GM12878 (cell line): ENCODE data around the gene CTSA. TPM values are rescaled to one million over a fixed set of nuclear protein-coding genes. Genes with fewer than 3 reads are reported as not detected.

Experiments
- ATAC-seq: fragments of 200-7000 bp; cut with Tn5 transposase; 3 replicates; pipeline ENCODE4 v1.9.1; 2020; ENCODE audit warnings: mild to moderate bottlenecking, moderate library complexity
- BruUV-seq: library from RNA; stranded (reverse); fragments of 400-500 nt; replicated peaks from 2 replicates; lab custom pipeline; 2021; lab: Mats Ljungman, UMichigan
- CTCF ChIA-PET: fragments of 300-600 bp; sonication (Branson Sonifier 250); formaldehyde crosslinking; extraction: SDS; loops from one replicate; lab custom pipeline; 2021; ENCODE audit warnings: inconsistent platforms; lab: Yijun Ruan, JAX
- POLR2A ChIA-PET: fragments of 350-600 bp; formaldehyde crosslinking; extraction: SDS; loops from one replicate; lab custom pipeline; 2021; ENCODE audit warnings: inconsistent platforms; lab: Charles Lee
- RAD21 ChIA-PET: fragments of 300-600 bp; sonication (Branson Sonifier 250); formaldehyde crosslinking; loops from one replicate; lab custom pipeline; 2023; ENCODE audit warnings: antibody characterized with exemption; ENCODE audit not compliant: unreplicated experiment; lab: Charles Lee
- SMC1A ChIA-PET: fragments of 300-600 bp; sonication (Branson Sonifier 250); formaldehyde crosslinking; loops from one replicate; lab custom pipeline; 2023; ENCODE audit not compliant: unreplicated experiment, uncharacterized antibody; lab: Charles Lee
- DNase-seq: peaks from one replicate; pipeline ENCODE4 v3.0.0-alpha.2; 2011; ENCODE audit warnings: low read depth, low spot score
- FAIRE-seq: peaks from 3 replicates; lab custom pipeline; 2011; peaks lifted over from hg19 to GRCh38; lab: Jason Lieb, UNC
- H2AFZ ChIP-seq: 2 replicates; pipeline ENCODE4 v1.6.0; 2011; ENCODE audit warnings: low read depth, low read length, control low read depth; ENCODE audit not compliant: control insufficient read depth
- H3K27ac ChIP-seq: 2 replicates; pipeline ENCODE4 v1.5.1; 2011; ENCODE audit warnings: control low read depth; ENCODE audit not compliant: control insufficient read depth, insufficient read depth
- H3K27me3 ChIP-seq, 2 experiments: replicated peaks in 1 of 2; 2 replicates each; pipeline versions ENCODE4 v1.6.0 to v1.6.1; 2011; ENCODE audit warnings: low read length in 1 of 2; ENCODE audit not compliant: control insufficient read depth in 2 of 2, insufficient read depth in 2 of 2
- H3K36me3 ChIP-seq, 2 experiments: 2 replicates each; pipeline ENCODE4 v1.5.1; 2011; ENCODE audit warnings: low read length in 1 of 2; ENCODE audit not compliant: control insufficient read depth in 2 of 2, insufficient read depth in 2 of 2
- H3K4me1 ChIP-seq: 2 replicates; pipeline ENCODE4 v1.6.1; 2011; ENCODE audit warnings: mild to moderate bottlenecking, low read length, moderate library complexity, mixed read lengths; ENCODE audit not compliant: control insufficient read depth, insufficient read depth
- H3K4me2 ChIP-seq: 2 replicates; pipeline ENCODE4 v1.6.0; 2011; ENCODE audit warnings: control low read depth; ENCODE audit not compliant: control insufficient read depth, insufficient read depth
- H3K4me3 ChIP-seq: fragments of 200-600 bp; sonication (generic); 2 replicates; pipeline ENCODE4 v1.5.1; 2016
- H3K79me2 ChIP-seq: 2 replicates; pipeline ENCODE4 v1.6.0; 2011; ENCODE audit warnings: low read length; ENCODE audit not compliant: control insufficient read depth, insufficient read depth
- H3K9ac ChIP-seq: 2 replicates; pipeline ENCODE4 v1.8.0; 2011; ENCODE audit warnings: low read length, control low read depth, mixed read lengths; ENCODE audit not compliant: control insufficient read depth, insufficient read depth
- H3K9me3 ChIP-seq: replicated peaks from 3 replicates; pipeline ENCODE4 v1.5.1; 2011; ENCODE audit warnings: mild to moderate bottlenecking, low read length; ENCODE audit not compliant: control insufficient read depth, insufficient read depth
- H4K20me1 ChIP-seq: 2 replicates; pipeline ENCODE4 v1.6.0; 2011; ENCODE audit not compliant: control insufficient read depth, insufficient read depth
- BMI1 ChIP-seq: fragments of 450-650 bp; IDR thresholded peaks from 2 replicates; pipeline ENCODE4 v1.6.1; 2016; ENCODE audit warnings: mild to moderate bottlenecking, moderate library complexity, borderline replicate concordance
- CEBPB ChIP-seq, 2 experiments: fragments of 150-350 bp in 1 of 2; IDR thresholded peaks; 2 replicates each; pipeline ENCODE4 v1.6.1; 2012 to 2014; ENCODE audit warnings: low read depth in 2 of 2, low read length in 2 of 2, borderline replicate concordance in 1 of 2, inconsistent platforms in 1 of 2
- E2F8 ChIP-seq: fragments of 450-650 bp; IDR thresholded peaks from 2 replicates; pipeline ENCODE4 v1.6.1; 2018; ENCODE audit warnings: mild to moderate bottlenecking, low read depth, moderate library complexity; ENCODE audit not compliant: partially characterized antibody
- IKZF2 ChIP-seq, 2 experiments: fragments of 450-650 bp; IDR thresholded peaks; 2 replicates each; pipeline ENCODE4 v1.6.1; 2017; ENCODE audit warnings: mild to moderate bottlenecking in 2 of 2, moderate library complexity in 2 of 2
- JUNB ChIP-seq: IDR thresholded peaks from 2 replicates; pipeline ENCODE4 v1.6.1; 2016; ENCODE audit warnings: antibody characterized with exemption, mild to moderate bottlenecking
- JUND ChIP-seq: IDR thresholded peaks from 2 replicates; pipeline ENCODE4 v1.6.1; 2012; ENCODE audit warnings: low read depth, mild to moderate bottlenecking, low read length, improper control_type of control experiment, moderate library complexity
- NR2F1 ChIP-seq: fragments of 450-650 bp; conservative IDR thresholded peaks from 2 replicates; pipeline ENCODE4 v1.6.1; 2017; ENCODE audit warnings: mild to moderate bottlenecking
- POLR2A ChIP-seq: IDR thresholded peaks from 2 replicates; pipeline ENCODE4 v1.6.1; 2011; ENCODE audit warnings: low read depth, mild to moderate bottlenecking, low read length
- RAD21 ChIP-seq: IDR thresholded peaks from 2 replicates; pipeline ENCODE4 v1.6.1; 2011; ENCODE audit warnings: mild to moderate bottlenecking, low read depth, low read length, moderate library complexity; ENCODE audit not compliant: insufficient read depth
- RUNX3 ChIP-seq: IDR thresholded peaks from 2 replicates; pipeline ENCODE4 v1.6.1; 2012; ENCODE audit warnings: low read length, inconsistent platforms
- SMAD5 ChIP-seq: IDR thresholded peaks from 2 replicates; pipeline ENCODE4 v1.6.1; 2016; ENCODE audit warnings: antibody characterized with exemption, low read depth
- TAF1 ChIP-seq: IDR thresholded peaks from 2 replicates; pipeline ENCODE4 v1.6.1; 2011; ENCODE audit warnings: mild to moderate bottlenecking, low read depth, low read length, borderline replicate concordance
- WGBS: methylation state at CpG from one replicate; pipeline ENCODE4 v1.1.6; 2016; ENCODE audit warnings: low lambda C conversion rate; ENCODE audit not compliant: insufficient replicate concordance, insufficient coverage; ENCODE audit errors: missing lambda C conversion rate; 5-methylcytosine and 5-hydroxymethylcytosine counted together
- in situ Hi-C: fragments of 300-500 bp; cut with MboI; formaldehyde crosslinking; loops from 9 replicates; pipeline ENCODE4 v1.14.3; 2018; ENCODE audit warnings: mixed read lengths
- intact Hi-C: fragments of 100-400 bp; cut with micrococcal nuclease; formaldehyde crosslinking; loops from one replicate; pipeline ENCODE4 v1.14.2; 2022; ENCODE audit not compliant: unreplicated experiment
- polyA plus RNA-seq, 11 experiments: library from polyadenylated mRNA; depleted of rRNA in 4 of 11; unstranded in 6 of 11; stranded (reverse) in 5 of 11; fragments of >200 nt; fragmentation: Nextera tagmentation in 4 of 11; fragmentation: Illumina TruSeq in 1 of 11; extraction: Ambion mirVana in 4 of 11; extraction: Trizol in 1 of 11; gene quantifications; 1 replicate in 1 of 11; 2 replicates in 10 of 11; pipeline versions ENCODE4 v1.2.1 to v1.2.3, GENCODE V29; 2011 to 2016; ENCODE audit warnings: inconsistent platforms in 2 of 11, missing spikeins in 2 of 11, low read depth in 1 of 11
- total RNA-seq, 4 experiments: library from RNA; depleted of rRNA in 3 of 4; stranded (reverse); fragments of >200 nt in 3 of 4; fragmentation: Illumina TruSeq in 1 of 4; extraction: Trizol in 1 of 4; gene quantifications; 2 replicates each; pipeline versions ENCODE4 v1.2.1 to v1.2.3, GENCODE V29; 2013 to 2021

The CTSA gene
- total and polyA plus RNA-seq, 10 of the 15 experiments (the other 5 are each of a cell fraction or from before 2014, with no cell fraction given): 7.1 to 67.0 (median 36.2) TPM

GRCh38 chr20:45913116-45913515 lies 22.0 kb downstream of the CTSA start:
- H3K9me3 ChIP-seq: no peaks in the 10 kb centered on the region
- DNase-seq (no peak), ATAC-seq (no peak), FAIRE-seq (peak; percentile 61)
- H4K20me1 ChIP-seq: no peaks in the 10 kb centered on the region
- no peaks in the 10 kb centered on the region for H3K79me2 ChIP-seq
- H3K36me3 ChIP-seq: no peaks in the 10 kb centered on the region
- no peak overlapping the region for H3K27ac ChIP-seq
- H3K9ac ChIP-seq: no peak overlapping the region
- no peak overlapping the region; the same call in 1 of the 2 replicates for H3K4me2 ChIP-seq
- RAD21 ChIA-PET: no interaction called here
- no TSS peak for BruUV-seq
- POLR2A ChIA-PET: no interaction called here
- SMC1A ChIA-PET: no interaction called here
- no peak overlapping the region for H3K4me3 ChIP-seq
- intact Hi-C loops: no loop called here
- TF ChIP-seq JUND (no peak), CEBPB (IDR thresholded peaks at IDR 0.05; ENCODE audit: borderline replicate concordance in 1 of 2, low read depth in 2 of 2, low read length in 2 of 2) (no peak), TAF1 (no peak), BMI1 (no peak), POLR2A (no peak), RUNX3 (no peak), JUNB (peak; percentile 31; the same call in 1 of the 2 replicates), SMAD5 (no peak), IKZF2 (IDR thresholded peaks at IDR 0.05) (0 out of 4 replicates have a peak, but pooled peaks of 1 of the 2 experiments have one; percentile 24), RAD21 (no peak), E2F8 (no peak), NR2F1 (no peak)
- peak overlapping the region; percentile 41; the same call in 1 of the 2 replicates for H2AFZ ChIP-seq
- H3K4me1 ChIP-seq: peaks cover 15% of the 10 kb centered on the region
- in situ Hi-C loops: no loop called here
- CTCF ChIA-PET: no interaction called here
- H3K27me3 ChIP-seq: no peaks in the 10 kb centered on the region
- 20% methylated on average over 5 of the region's 5 CpGs for WGBS
